ENCODE results near the gene NAV1.

NAV1 gene

GRCh38 chr1:201525193-201525778, 13.6 kb upstream of the NAV1 start:
- DNase-seq = no peak

- DNase-seq = no peak
Measured at GRCh38 chr1:201527879-201528278, 11.0 kb upstream of the NAV1 start.

DNA sequence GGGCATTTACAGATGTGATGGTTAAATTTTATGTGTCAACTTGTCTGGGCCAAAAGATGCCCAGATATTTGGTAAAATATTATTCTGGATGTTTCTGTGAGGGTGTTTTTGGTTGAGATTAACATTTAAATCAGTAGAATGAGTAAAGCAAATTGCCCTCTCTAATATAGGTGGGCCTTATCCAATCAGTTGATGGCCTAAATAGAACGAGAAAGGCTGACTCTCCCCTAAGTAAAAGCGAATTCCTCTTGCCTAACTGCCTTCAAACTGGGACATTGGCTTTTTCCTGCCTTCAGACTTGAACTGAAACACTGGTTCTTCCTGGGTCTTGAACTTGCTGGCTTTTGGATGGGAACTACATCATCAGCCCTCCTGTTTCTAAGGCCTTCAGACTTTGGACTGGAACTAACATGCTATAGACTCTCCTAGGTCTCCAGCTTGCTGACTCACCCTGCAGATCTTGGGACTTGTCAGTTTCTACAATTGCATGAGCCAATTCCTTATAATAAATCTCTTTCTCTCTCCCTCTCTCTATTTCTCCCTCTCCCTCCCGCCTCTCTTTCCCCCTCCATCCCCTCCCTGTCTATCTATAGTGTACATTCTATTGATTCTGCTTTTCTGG, 10.2 kb upstream of the NAV1 start:
- DNase-seq = peak; percentile 79

- DNase-seq = peak; percentile 91
Measured at GRCh38 chr1:201530741-201531531, 8.0 kb upstream of the NAV1 start.

DNA sequence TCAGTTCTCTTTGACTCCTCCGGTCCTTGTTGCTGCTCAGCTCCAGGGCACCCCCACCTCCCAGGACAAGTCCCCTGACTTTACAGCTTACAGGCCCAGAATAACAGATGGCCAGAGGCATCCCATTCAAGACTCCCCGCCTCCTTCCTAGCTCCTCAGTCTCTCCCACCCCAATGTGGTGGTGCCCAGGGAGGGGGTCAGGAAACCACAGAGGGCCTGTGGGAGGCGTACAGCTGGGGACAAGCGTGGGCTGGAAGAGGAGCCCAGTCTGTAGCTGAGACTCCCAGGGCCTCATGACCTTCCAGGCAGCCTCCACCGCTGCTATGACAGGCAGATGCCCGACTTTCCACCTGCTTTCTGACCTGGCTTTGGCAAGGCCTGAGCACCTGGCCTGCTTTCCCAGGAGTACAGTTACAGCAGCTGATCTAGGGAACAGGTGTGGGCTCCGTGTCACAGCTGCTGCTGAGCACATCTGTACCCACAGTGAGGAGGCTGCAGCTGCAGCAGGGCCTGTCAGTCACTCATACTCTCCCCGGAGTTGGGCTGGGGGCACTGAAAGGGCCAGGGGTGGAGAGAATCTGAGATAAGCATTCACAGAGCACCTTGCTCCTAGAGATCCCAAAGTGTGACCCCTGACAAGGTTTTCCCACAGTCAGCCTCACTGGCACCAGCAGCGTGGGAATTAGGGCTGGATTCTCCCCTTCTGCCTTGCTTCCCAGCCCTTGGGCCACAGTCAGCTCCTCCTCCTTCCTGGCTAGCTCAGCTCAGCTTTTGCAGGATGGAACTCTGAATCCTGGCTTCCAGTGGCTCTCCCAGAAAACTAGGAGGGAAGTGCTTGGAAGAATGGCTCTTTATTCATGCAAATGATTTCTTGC, 7.1 kb upstream of the NAV1 start:
- no peak for DNase-seq

- DNase-seq = peak; percentile 34
Measured at GRCh38 chr1:201533836-201534235, 5.1 kb upstream of the NAV1 start.

DNA sequence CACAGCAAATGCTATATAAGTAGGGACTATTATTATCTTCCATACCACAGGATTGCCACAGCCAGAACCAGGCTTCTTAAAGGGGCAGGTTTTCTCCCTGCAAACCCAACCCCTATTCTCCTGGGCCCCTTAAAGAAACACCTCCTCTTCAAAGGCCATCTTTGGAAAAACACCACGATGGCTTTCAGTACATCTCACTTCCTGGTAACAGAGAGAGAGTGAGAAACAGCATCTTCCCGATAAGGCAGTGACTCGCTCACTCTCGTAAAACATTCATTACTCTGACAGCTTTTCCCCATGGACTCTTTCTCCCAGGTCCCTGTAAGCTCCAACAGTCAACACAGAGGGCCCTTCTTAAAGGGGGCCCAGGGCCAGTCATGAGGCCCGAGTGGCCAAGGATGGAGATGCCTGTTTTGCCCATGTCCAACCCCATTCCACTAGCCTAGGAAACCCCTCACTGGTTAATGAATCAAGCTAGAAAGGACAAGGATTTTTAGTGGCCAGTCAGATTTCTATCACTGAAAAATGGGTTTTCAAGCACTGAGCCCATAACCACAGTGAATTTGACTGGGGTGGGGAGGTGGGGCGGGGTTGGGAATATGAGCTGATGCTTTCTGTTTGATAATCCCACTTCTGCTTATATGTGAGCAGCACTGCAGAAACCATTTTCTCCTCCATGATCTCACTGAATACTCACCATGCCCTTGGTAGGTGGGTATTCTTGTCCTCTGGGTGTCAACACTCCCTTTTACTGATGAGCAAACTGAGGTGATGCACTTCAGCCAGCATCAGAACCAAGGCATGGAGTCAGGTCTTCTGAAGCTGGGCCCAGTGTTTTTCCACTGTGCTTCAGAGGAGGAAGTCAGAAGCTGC, 3.6 kb upstream of the NAV1 start:
- peak; percentile 68 for DNase-seq

- no peak for DNase-seq
Measured at GRCh38 chr1:201535919-201536245, 3.0 kb upstream of the NAV1 start.

- peak; percentile 86 for DNase-seq
Measured at GRCh38 chr1:201536558-201536957, 2.4 kb upstream of the NAV1 start.

DNA sequence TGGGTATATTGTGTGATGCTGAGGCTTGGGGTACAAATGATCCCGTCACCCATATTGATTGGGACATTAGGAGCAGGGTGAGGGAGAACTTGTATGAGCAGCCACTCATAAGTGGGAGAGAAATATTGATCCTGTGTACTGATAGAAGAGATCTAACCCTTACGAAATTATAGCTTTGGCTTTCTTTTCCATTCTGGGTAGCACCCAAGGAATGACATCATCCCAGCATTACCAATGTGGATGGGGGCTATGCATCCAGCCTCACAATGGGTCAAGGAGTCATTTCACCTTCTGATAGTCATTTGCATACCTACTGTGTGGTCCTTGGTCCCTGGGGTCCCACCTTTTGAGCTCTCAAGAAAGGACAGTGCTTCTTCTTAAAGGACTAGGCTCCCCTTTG, 1.9 kb upstream of the NAV1 start:
- no peak for DNase-seq

DNA sequence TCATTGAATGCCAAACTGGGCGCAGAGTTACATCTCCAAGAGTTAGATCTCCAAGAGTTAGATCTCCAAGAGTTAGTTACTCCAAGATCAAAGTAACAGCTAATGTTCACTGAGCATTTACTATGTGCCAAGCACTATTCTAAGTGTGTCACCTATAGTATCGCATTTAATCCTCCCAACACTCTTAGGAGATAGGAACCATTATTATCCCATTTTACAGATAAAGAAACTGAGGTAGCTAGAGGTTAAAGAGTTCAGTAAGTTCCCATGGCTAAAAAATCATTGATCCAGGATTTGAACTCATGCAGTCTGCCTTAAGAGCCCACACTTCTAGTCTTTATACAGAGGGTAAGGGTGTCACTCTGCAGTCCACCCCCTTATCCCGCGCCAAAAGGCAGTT, 1.5 kb upstream of the NAV1 start:
- no peak for DNase-seq

- DNase-seq = no peak
Measured at GRCh38 chr1:201537891-201538611, 876 bp upstream of the NAV1 start.

DNA sequence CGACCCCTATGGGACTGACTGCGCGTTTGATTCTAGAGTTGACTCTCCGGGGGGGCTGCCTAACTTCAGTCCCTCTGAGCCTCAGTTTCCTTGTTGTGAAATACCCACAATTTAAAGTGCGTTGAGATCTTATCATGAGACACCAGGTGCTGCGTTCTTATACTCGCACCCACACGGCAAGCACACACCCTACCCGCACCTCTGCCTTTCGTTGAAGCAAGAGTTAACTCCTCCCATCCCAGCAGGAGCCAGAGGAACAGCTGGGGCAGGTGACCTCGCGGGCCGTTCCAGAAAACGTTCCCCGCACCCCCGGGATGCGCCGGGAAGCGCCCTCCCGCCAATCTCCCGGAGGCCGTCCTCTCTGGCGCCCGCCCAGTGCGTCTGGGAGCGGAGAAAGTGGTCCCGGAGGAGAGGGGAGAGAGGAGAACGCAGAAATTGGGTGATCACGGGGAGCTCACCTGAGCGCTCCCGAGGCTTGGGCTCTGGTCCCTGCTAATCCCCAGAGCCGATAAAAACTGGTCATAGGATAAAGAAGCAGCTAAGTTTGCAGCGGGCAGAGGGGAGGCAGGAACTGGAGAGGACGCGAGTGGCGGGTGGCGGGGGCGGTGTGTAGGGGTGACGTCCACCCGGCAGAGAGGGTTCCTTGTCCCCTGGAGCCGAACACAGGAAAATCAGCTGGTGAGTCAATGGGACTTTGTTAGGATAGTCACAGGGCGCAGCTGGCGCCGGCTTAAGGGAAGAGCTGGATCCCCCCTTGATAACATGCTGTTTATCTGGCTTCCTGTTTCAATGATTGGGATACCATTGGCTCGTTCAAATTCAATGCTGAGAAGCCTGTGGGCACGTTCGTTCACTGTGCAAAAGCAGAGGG, 869 bp downstream of the NAV1 start:
- DNase-seq = no peak

DNA sequence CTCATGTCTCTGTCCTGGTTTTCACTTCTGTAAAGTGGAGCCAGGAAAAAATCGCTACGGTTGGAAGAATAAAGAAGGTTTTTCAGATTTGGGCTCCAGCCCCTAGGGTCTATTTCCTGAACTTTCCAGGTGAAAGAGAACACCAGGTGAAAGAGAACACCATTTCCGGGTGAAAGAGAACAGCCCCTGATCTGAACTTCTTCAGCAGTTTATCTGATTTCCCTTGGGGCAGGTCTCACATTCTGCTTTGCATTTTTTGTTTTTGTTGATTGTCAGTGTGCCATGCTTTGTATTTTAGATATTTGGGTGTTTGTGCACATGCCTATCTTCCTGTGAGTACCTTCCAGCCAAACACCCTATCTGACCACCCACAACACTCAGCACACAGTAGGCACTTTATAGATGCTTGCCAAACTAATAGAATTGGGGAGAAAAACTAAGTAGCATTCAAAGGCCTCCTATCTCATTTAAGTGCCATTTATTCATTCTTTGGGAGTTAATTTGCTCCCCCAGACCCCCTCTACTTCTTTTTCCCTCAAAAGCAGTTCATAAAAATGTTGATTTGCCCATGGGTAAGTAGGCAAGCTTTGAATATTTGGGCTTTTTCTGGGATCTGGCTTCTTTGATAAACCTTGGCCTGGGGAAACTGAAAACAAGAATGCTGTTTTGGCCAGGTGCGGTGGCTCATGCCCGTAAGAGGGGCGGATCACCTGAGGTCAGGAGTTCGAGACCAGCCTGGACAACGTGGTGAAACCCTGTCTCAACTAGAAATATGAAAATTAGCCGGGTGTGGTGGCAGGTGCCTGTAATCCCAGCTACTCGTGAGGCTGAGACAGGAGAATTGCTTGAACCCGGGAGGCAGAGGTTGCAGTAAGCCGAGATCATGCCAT, 2.2 kb downstream of the NAV1 start:
- DNase-seq = no peak

DNA sequence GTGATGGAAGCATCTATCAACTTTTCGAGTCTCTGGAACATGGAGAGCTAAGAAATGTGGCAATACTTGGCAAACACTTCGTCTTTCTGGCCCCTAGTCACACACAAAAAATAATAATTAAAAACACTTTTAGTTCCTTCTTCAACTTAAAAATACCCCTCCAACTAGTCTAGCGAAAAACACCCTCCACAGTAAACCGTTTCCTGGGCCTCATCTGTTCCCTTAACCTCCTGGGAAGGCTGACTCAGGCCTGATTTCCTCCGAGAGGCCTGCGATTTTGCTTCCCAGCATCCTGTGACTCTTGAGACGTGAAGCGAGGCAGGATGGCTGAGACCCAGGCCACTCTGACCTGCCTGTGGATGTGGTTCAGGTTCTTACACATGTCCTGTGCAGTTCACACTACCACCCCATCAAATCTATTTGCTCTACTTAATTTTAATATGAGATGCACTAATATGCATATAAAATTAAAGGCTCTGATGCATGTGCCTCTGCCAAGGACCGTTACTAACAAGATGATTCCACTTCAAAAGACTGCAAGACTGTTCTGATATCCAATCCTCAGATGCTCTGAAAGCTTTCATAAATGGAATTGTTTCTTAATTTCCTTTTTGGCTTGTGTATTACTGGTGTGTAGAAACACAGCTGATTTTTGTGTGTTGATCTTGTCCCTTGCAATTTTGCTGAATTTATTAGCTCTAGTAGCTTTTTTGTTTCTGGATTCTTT, 3.5 kb downstream of the NAV1 start:
- DNase-seq = peak; percentile 82

GRCh38 chr1:201543871-201544642, 5.1 kb downstream of the NAV1 start:
- no peak for DNase-seq

- no peak for DNase-seq
Measured at GRCh38 chr1:201544710-201545109, 5.8 kb downstream of the NAV1 start.

DNA sequence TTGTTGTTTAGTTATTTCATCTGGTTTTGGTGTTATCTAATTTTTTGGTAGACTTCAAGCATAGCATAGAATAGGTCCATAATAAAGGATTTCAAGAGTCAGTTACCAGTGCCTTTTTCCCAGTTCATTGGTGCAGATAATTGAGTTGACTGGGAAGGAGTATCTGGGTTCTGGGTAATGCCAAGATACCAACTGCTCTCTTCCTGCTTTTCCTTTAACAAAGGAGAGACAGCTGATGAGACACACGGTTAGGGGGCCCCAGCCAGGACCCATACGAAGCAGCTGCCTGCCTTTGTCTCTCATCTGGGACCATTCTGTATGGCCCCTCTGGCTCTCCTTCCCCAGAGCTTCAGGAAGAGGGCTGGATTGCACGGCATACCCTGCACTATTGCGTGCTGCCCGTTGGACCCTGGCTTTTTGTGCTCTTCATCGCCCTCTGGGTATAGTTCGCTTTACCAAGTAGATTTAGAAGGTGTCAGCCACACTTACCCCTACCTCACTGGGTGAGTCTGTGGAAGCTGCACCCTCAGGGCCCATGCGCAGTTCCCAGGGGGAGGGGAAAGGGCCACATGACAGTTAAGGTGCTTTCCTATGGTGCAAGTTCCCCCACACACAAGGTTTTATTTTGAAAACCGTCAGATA, 7.0 kb downstream of the NAV1 start:
- peak; percentile 25 for DNase-seq

Measured in fibroblast of upper back skin (primary cell).